ENCODE data around the gene PLAGL2. TPM values are rescaled to one million over a fixed set of nuclear protein-coding genes. Genes with fewer than 3 reads are reported as not detected.

The PLAGL2 gene
- total and polyA plus RNA-seq, 2 experiments from 2014 or later: 13.2 to 28.2 TPM

DNA sequence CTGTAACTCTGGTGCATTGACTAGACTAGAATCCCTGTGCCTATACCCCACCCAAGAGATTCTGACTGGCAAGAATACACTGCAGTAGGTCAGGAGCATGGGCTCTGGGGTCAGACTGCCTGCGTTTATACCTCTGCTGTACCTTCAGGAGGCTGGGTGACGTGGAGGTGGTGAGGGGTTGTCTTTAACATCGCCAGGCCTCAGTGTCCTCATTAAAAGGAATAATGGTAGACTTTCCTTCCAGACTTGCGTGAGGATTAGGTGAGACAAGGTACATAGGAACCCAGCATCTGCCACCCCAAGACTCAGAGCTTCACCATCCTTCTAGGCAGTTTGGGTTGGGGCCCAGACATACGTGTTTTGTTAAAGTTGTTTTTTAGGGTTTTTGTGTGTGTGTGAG lies 53.8 kb downstream of the PLAGL2 start:
- Mint-ChIP-seq H3K27ac (no peak overlapping the region), H3K36me3 (ENCODE audit: low read depth) (peaks cover 62% of the 10 kb centered on the region)

DNA sequence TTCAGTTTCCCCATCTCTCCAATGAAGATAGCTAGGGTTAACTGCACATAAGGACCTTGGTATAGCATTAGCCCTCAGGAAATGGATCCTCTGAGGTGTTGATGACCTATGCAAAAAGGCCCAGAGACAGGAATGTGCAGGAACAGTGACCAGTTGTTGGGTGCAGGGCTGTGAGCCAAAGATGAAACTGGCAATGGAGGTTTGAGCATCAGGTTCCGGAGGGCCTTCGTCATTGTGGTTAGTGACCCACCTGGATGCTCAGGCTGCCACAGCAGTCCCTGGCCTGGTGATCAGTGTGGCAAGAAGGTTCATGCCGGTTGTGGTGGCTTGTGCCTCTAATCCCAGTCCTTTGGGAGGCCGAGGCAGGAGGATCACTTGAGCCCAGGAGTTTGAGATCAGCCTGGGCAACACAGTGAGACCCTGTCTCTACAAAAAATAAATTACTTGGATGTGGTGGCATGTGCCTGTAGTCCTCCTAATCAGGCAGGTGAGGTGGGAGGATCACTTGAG lies 54.3 kb downstream of the PLAGL2 start:
- Histone ChIP-seq H3K4me3 (no peak overlapping the region), H3K4me1 (ENCODE audit: insufficient read depth) (peaks cover 7% of the 10 kb centered on the region; the same call in 1 of the 2 replicates), H2AFZ (no peak overlapping the region), H3F3A (replicated peaks; ENCODE audit: low read depth) (peaks cover 15% of the 10 kb centered on the region; the same call in 1 of the 2 replicates), H3K27me3 (ENCODE audit: insufficient read depth) (no peaks in the 10 kb centered on the region), H3K4me2 (no peak overlapping the region), H3K27ac (ENCODE audit: low read depth) (no peak overlapping the region), H3K79me2 (replicated peaks; ENCODE audit: insufficient read depth) (no peaks in the 10 kb centered on the region), H4K20me1 (replicated peaks; ENCODE audit: insufficient read depth) (peaks cover 12% of the 10 kb centered on the region), H3K36me3 (ENCODE audit: insufficient read depth) (peaks cover 50% of the 10 kb centered on the region), H3K9me2 (ENCODE audit: insufficient read depth) (no peaks in the 10 kb centered on the region)
- Mint-ChIP-seq H3K4me3 (no peak overlapping the region), H3K36me3 (ENCODE audit: low read depth) (peaks cover 60% of the 10 kb centered on the region), H3K4me1 (peaks cover 7% of the 10 kb centered on the region; the same call in 2 of the 3 replicates), H3K27ac (no peak overlapping the region), H3K27me3 (ENCODE audit: insufficient read depth, low read depth, poor library complexity) (peaks cover 20% of the 10 kb centered on the region), H3K9me3 (no peaks in the 10 kb centered on the region)
- DNase-seq (ENCODE audit: low spot score) (no peak), ATAC-seq (no peak)
- TF ChIP-seq ETS1 (IDR thresholded peaks at IDR 0.05) (no peak), NANOG (IDR thresholded peaks at IDR 0.05; ENCODE audit: borderline replicate concordance) (no peak), CTCF (conservative IDR thresholded peaks at IDR 0.05; ENCODE audit: low read depth in 2 of 2) (no peak), CREB1 (CRISPR knock-in tag; IDR thresholded peaks at IDR 0.05; ENCODE audit: low read depth) (no peak)
- TF ChIP-seq, protein P1, sequence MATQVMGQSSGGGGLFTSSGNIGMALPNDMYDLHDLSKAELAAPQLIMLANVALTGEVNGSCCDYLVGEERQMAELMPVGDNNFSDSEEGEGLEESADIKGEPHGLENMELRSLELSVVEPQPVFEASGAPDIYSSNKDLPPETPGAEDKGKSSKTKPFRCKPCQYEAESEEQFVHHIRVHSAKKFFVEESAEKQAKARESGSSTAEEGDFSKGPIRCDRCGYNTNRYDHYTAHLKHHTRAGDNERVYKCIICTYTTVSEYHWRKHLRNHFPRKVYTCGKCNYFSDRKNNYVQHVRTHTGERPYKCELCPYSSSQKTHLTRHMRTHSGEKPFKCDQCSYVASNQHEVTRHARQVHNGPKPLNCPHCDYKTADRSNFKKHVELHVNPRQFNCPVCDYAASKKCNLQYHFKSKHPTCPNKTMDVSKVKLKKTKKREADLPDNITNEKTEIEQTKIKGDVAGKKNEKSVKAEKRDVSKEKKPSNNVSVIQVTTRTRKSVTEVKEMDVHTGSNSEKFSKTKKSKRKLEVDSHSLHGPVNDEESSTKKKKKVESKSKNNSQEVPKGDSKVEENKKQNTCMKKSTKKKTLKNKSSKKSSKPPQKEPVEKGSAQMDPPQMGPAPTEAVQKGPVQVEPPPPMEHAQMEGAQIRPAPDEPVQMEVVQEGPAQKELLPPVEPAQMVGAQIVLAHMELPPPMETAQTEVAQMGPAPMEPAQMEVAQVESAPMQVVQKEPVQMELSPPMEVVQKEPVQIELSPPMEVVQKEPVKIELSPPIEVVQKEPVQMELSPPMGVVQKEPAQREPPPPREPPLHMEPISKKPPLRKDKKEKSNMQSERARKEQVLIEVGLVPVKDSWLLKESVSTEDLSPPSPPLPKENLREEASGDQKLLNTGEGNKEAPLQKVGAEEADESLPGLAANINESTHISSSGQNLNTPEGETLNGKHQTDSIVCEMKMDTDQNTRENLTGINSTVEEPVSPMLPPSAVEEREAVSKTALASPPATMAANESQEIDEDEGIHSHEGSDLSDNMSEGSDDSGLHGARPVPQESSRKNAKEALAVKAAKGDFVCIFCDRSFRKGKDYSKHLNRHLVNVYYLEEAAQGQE (IDR thresholded peaks at IDR 0.05; ENCODE audit: unreplicated experiment): no peak

More for the DNA sequence above, 53.8 kb downstream of the PLAGL2 start:
- H3K4me1 ChIP-seq (ENCODE audit: insufficient read depth): peaks cover 7% of the 10 kb centered on the region; the same call in 1 of the 2 replicates
- H3F3A ChIP-seq (replicated peaks; ENCODE audit: low read depth): peaks cover 15% of the 10 kb centered on the region; the same call in 1 of the 2 replicates
- Mint-ChIP-seq H3K4me1 (peaks cover 7% of the 10 kb centered on the region; the same call in 2 of the 3 replicates), H3K27me3 (ENCODE audit: insufficient read depth, low read depth, poor library complexity) (peaks cover 20% of the 10 kb centered on the region), H3K9me3 (no peaks in the 10 kb centered on the region), H3K4me3 (no peak overlapping the region)
- ATAC-seq (no peak), DNase-seq (ENCODE audit: low spot score) (no peak)
- H3K4me3 ChIP-seq: no peak overlapping the region
- H3K9me2 ChIP-seq (ENCODE audit: insufficient read depth): no peaks in the 10 kb centered on the region
- no peaks in the 10 kb centered on the region for H3K79me2 ChIP-seq (replicated peaks; ENCODE audit: insufficient read depth)
- no peak for TF ChIP-seq CTCF (conservative IDR thresholded peaks at IDR 0.05; ENCODE audit: low read depth in 2 of 2)
- TF ChIP-seq, protein P1 (IDR thresholded peaks at IDR 0.05; ENCODE audit: unreplicated experiment): no peak
- no peak for TF ChIP-seq ZNF114 (CRISPR knock-in tag; IDR thresholded peaks at IDR 0.05)
- peaks cover 46% of the 10 kb centered on the region for H3K36me3 ChIP-seq (ENCODE audit: insufficient read depth)
- H2AFZ ChIP-seq: no peak overlapping the region
- H4K20me1 ChIP-seq (replicated peaks; ENCODE audit: insufficient read depth): peaks cover 12% of the 10 kb centered on the region
- H3K27me3 ChIP-seq (ENCODE audit: insufficient read depth): no peaks in the 10 kb centered on the region
- no peak overlapping the region for H3K27ac ChIP-seq (ENCODE audit: low read depth)
- H3K4me2 ChIP-seq: no peak overlapping the region

Measured in GM23338 (cell line).